Neutrophil (primary cell): ENCODE measurements around the gene GMDS.

Experiments
- H3K27ac ChIP-seq: fragments of 200-600 bp; sonication (generic); 2 replicates; pipeline ENCODE4 v1.5.1; 2016; ENCODE audit warnings: mild to moderate bottlenecking, moderate library complexity
- H3K27me3 ChIP-seq: fragments of 200-600 bp; sonication (generic); 2 replicates; pipeline ENCODE4 v1.6.0; 2016; ENCODE audit warnings: mild to moderate bottlenecking
- H3K36me3 ChIP-seq: fragments of 200-600 bp; sonication (generic); 2 replicates; pipeline ENCODE4 v1.5.1; 2017
- H3K4me1 ChIP-seq, 2 experiments: fragments of 200-600 bp in 1 of 2; sonication (generic) in 1 of 2; 1 replicate in 1 of 2; 2 replicates in 1 of 2; pipeline versions ENCODE4 v1.5.1 to v1.6.1; 2013 to 2016; ENCODE audit warnings: low read depth in 1 of 2, low read length in 1 of 2, mild to moderate bottlenecking in 1 of 2, moderate library complexity in 1 of 2; ENCODE audit not compliant: control insufficient read depth in 1 of 2, insufficient read depth in 1 of 2
- H3K4me3 ChIP-seq, 2 experiments: fragments of 200-600 bp in 1 of 2; sonication (generic) in 1 of 2; 1 replicate in 1 of 2; 2 replicates in 1 of 2; pipeline ENCODE4 v1.5.1; 2013 to 2016; ENCODE audit warnings: low read depth in 1 of 2, low read length in 1 of 2, mild to moderate bottlenecking in 1 of 2, moderate library complexity in 1 of 2
- H3K9me3 ChIP-seq: fragments of 200-600 bp; sonication (generic); 2 replicates; pipeline ENCODE4 v1.5.1; 2016
- TF ChIP-seq, protein P1 (sequence below): fragments of 200-600 bp; sonication (generic); IDR thresholded peaks from 2 replicates; pipeline ENCODE4 v1.5.1; 2016; ENCODE audit warnings: antibody characterized with exemption

GMDS gene

DNA sequence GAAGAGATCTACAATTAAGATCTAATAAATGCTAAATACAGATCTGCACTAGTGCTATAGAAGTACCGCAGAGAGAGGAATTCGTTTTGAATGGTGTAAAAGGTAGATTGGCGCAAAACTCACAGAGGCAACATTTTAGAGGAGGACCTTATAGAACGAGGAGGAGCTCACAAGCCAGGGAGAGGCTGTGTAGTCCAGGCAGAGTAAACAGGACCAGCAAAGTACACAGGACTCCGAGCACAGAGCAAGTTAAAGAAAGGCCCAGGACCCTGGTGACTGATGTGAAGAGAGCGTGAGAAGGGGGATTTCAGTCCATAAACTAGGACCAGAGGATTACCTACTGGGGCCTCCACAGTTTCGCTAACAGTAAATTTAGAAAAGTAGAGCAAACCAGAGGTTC is 433.4 kb downstream of the GMDS start:
- no peaks in the 10 kb centered on the region for H3K36me3 ChIP-seq
- H3K27me3 ChIP-seq: no peaks in the 10 kb centered on the region
- no peaks in the 10 kb centered on the region for H3K9me3 ChIP-seq
- TF ChIP-seq, protein P1, sequence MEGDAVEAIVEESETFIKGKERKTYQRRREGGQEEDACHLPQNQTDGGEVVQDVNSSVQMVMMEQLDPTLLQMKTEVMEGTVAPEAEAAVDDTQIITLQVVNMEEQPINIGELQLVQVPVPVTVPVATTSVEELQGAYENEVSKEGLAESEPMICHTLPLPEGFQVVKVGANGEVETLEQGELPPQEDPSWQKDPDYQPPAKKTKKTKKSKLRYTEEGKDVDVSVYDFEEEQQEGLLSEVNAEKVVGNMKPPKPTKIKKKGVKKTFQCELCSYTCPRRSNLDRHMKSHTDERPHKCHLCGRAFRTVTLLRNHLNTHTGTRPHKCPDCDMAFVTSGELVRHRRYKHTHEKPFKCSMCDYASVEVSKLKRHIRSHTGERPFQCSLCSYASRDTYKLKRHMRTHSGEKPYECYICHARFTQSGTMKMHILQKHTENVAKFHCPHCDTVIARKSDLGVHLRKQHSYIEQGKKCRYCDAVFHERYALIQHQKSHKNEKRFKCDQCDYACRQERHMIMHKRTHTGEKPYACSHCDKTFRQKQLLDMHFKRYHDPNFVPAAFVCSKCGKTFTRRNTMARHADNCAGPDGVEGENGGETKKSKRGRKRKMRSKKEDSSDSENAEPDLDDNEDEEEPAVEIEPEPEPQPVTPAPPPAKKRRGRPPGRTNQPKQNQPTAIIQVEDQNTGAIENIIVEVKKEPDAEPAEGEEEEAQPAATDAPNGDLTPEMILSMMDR: no peak
- no peak overlapping the region for H3K4me3 ChIP-seq
- no peak overlapping the region for H3K27ac ChIP-seq
- no peaks in the 10 kb centered on the region for H3K4me1 ChIP-seq

DNA sequence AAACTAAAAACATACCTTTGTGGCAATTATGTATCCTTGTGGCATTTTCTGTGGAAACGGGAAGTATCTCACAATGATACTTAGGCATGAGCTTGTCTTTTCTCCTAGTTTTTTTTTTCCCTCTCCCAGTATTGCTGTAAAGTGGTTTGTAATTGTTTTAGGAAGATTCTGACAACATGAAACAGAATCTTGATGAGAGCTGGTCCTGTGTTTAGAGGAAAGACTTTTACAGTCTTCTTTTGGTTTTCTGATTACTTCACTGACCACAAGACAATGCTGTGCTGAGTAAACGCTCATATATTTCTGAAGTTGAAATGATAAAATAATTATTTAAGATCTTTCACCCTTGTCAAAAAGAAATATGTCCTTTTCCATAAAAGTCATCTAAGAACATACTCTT is 434.5 kb downstream of the GMDS start:
- Histone ChIP-seq H3K4me3 (no peak overlapping the region), H3K27me3 (no peaks in the 10 kb centered on the region), H3K27ac (no peak overlapping the region), H3K9me3 (no peaks in the 10 kb centered on the region), H3K36me3 (no peaks in the 10 kb centered on the region), H3K4me1 (no peaks in the 10 kb centered on the region)
- TF ChIP-seq, protein P1: no peak

DNA sequence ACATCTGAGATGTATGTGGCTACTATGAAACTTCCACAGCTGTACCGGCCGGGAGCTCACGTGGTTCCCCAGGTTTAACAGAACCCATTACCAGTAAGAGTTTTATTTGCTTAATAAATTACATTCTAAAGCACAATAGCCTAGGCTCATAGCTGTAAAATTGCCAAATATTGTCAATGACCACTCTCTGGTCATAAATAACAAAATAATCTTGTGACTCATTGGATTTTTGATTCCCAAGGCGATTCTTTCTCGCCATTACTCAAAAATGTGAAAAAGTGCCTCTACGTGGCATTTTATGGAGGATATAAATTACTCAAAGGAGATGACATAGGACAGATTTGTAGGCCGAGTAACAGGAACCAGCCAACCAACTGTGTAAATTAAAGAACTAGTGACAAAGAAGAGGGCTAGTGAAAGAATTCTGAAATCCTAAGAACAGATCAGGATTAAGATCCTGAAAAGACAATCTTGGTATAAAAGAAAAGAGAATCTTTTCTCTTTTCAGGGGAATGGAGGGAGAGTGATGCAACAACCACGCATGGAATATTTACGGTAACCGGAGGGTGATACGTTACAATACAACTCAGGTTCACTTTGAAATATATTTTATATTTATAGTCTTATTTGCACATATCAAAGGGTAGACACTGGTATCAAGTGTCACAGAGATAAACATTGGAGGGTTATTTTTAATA is 436.0 kb downstream of the GMDS start:
- H3K27me3 ChIP-seq: no peaks in the 10 kb centered on the region
- TF ChIP-seq, protein P1: no peak
- H3K4me1 ChIP-seq: no peaks in the 10 kb centered on the region
- no peaks in the 10 kb centered on the region for H3K36me3 ChIP-seq
- no peak overlapping the region for H3K27ac ChIP-seq
- no peak overlapping the region for H3K4me3 ChIP-seq
- no peaks in the 10 kb centered on the region for H3K9me3 ChIP-seq

DNA sequence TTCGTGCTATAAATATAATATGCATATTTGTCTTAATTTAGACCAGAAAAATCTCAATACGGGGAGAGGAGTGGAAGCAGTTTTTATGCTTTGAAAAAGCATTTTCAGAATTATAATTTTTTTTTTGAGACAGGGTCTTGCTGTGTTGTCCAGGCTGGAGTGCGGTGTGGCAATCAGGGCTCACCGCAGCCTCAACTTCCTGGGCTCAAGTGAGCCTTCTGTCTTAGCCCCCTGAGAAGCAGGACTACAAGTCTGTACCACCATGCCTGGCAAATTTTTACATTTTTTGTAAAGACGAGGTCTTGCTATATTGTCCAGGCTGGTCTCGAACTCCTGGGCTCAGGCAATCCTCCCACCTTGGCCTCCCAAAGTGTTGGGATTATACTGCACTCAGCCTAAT is 438.5 kb downstream of the GMDS start:
- TF ChIP-seq, protein P1: no peak
- Histone ChIP-seq H3K9me3 (no peaks in the 10 kb centered on the region), H3K27me3 (no peaks in the 10 kb centered on the region), H3K36me3 (no peaks in the 10 kb centered on the region), H3K4me3 (no peak overlapping the region), H3K4me1 (no peaks in the 10 kb centered on the region), H3K27ac (no peak overlapping the region)

DNA sequence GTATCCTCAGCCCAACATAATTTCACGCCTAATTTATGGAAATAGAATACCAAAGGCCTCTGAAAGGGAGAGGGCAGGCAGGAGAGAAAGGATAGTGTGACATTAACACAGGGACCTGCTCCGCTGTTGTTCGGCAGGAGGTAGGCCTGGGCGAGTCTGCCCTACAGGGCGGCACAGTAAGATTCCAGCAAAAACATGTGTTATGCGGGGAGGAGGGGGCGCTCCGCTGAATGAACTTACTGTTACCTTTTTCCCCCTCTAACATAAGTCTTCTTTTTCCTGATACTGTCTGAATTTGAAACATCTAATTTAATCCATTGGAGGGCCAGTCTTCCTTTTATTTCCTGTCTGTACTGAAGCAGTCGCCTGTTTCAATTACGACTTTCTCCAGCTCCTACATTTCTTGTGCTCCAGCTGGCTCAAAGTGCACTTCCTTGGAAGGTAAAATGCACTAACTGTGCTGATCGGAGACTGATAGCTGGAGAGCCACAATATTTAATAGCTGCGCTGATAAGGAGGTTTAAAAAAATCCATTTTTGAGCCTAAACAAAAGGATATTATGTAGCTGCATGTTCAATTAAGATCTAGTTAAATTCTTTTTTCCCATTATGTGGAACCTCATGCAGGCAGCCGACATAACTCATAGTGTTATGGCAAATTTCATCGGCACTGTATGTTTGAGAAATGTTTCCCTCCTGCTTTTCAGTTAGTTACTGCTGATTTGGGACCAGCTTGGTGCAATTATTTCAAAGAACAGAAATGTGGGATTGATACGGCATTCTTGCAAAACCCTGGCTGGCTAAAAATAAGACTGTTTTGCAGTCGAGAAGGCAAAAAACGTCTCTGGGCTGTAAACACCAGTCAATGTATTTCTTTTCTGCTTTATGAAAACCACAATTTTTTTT is 442.7 kb downstream of the GMDS start:
- Histone ChIP-seq H3K4me3 (no peak overlapping the region), H3K27ac (no peak overlapping the region), H3K9me3 (no peaks in the 10 kb centered on the region), H3K4me1 (no peaks in the 10 kb centered on the region), H3K36me3 (no peaks in the 10 kb centered on the region), H3K27me3 (no peaks in the 10 kb centered on the region)
- TF ChIP-seq, protein P1: no peak
